IPS DF 4.7 (cell line): ENCODE results near the gene MTO1.
"Not testable (repeated sequence)": the region's sequence is repeated elsewhere in the genome, so short reads cannot be mapped to it uniquely, and the experiment has no call there.

Source experiments
- DNase-seq: peaks from one replicate; pipeline ENCODE4 v3.0.0-alpha.2; 2013; ENCODE audit warnings: low spot score; ENCODE audit errors: extremely low read depth

The MTO1 gene

DNA sequence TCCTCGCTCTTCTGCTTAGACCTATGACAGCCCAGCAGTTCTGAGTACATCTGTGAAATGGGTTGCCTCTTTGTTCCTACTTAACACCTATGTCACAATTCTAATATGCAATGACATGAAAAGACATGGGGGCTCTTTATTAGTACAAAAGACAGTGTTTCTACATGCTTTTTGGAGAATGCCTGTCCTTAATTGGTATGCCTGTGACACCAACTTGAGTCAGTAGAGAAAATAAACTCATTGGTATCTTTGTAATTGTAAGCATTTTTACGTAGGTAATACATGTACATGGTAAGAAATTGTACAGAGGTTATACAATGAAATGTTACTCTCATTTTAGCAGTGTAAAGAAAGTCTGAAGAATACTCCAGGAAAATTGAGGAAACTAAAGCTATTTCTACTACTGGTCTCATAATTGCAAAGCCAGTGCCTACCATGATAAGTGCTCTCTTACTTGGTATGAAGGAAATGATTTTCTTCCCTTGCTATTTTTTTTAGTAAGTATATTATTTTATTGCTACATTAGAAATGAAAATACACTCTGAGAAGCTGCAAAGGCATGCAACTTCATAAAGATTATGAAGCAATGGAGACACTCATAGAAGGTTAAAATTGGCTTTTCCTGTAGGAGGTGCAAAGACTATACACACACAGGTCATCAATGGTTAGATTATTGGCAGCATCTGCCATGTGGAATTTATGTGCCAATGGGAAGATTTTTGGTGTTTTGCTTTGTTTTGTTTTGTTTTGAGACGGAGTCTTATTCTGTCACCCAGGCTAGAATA, 64.2 kb downstream of the MTO1 start:
- no peak for DNase-seq

DNA sequence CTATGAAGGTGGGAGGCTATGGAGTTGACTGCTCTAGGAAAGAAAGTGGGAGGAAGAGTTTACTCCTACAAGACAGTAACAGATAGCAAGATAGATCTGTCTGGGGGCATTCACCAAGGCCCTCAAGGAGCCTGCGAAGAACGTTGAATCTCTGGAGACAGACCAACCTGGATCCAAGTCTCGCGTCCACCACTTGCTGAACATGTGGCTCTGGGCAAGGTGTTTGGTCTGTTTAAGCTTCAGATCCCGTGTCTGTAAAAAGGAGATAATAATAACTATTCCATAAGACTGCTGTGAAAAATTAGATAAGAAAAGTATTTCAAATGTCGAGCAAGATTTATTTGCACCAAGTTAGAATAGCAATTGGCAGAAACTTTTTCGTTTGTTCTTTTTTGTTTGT, 67.4 kb downstream of the MTO1 start:
- DNase-seq: no peak

DNA sequence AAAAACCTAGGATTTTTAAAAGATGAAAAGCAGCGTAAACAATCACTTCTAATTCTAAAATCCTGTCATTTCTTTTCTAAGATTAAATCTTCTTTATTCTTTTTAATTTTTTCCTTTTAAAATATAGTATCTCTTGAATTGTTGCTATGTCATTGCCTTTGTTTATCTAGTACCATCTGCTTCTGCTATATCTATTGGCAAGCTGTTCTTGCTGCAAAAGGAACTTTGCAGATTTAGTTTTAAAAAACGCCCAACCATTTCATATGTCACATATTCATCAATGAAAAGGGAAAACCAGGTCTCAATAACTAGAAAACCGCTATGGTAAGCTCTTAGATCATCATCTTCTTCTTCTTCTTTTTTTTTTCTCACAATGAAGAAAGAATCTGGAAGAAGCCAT, 70.8 kb downstream of the MTO1 start:
- no peak for DNase-seq

DNA sequence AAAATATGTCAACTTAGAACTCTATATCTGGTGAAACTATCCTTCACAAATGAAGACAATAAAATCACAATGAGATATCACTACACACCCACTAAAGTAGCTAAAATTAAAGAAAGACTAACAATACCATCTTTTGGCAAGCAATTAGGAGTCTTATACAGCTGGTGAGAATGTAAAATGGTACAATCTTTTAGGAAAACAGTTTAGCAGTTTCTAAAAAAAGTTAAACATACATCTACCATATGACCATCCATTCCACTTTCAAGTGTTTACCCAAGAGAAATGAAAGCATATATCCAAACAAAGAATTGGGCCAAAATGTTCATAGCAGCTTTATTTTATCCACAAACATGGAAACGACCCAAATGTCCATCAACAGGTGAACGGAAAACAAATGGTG, 73.1 kb downstream of the MTO1 start:
- DNase-seq: no peak

DNA sequence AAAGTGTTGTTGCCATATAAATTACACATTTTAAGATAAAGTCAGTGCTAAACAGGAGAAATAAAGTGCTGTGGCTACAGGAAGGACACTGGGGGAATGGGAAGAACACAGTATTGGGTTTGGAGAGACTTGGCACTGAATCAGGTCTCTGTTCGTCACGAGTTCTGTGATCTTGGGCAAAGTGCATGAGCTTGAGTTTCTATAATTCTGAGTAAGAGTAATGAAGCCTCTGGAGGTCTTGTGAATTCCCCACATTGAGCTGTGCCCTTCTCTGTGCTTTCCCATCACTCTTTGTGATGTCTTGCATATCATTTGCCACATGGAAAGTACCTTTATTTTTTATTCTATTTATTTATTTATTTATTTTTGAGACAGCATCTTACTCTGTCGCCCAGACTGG, 76.1 kb downstream of the MTO1 start:
- DNase-seq: no peak

DNA sequence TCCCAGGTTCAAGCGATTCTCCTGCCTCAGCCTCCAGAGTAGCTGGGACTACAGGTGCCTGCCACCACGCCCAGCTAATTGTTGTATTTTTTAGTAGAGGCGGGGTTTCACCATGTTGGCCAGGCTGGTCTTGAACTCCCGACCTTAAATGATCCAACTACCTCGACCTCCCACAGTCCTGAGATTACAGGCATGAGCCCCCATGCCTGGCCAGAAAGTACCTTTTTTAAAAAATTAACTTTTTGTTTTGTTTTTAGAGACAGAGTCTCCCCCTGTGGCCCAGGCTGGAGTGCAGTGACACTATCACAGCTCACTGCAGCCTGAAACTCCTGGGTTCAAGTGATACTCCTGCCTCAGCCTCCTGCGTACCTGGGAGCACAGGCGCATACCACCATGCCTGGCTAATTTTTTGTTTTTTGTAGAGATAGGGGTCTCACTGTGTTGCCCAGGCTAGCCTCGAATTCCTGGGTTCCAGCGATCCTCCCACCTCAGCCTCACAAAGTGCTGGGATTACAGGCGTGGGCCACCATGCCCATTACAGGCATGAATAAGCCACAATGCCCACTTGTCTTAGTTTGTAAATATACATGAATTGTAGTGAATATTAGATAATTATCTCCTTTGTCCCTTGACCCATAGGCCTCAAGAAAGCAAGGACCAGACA, 76.7 kb downstream of the MTO1 start:
- DNase-seq: no peak

DNA sequence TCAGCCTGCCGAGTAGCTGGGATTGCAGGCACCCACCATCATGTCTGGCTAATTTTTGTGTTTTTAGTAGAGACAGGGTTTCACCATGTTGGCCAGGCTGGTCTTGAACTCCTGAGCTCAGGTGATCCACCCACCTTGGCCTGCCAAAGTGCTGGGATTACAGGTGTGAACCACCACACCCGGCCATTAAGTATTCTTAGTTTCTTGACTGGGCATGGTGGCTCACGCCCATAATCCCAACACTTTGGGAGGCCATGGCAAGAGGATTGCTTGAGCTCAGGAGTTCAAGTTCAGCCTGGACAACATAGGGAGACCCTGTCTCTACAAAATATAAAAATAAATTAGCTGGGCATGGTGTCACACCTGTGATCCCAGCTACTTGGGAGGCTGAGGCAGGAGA, 80.9 kb downstream of the MTO1 start:
- not testable (repeated sequence) for DNase-seq

DNA sequence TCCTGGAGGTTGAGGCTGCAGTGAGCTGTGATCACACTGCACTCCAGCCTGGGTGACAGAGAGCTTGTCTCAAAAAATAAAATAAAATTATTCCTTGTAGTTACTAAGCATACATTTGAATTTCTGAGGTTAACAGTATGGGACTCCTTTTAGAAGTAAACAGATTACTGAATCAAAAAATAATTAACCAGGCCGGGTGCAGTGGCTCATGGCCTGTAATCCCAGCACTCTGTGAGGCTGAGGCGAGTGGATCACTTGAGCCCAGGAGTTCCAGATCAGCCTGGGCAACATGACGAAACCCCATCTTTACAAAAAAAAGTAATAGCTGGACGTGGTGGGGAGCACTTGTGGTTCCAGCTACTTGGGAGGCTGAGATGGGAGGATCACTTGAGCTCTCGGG, 81.4 kb downstream of the MTO1 start:
- DNase-seq: no peak

DNA sequence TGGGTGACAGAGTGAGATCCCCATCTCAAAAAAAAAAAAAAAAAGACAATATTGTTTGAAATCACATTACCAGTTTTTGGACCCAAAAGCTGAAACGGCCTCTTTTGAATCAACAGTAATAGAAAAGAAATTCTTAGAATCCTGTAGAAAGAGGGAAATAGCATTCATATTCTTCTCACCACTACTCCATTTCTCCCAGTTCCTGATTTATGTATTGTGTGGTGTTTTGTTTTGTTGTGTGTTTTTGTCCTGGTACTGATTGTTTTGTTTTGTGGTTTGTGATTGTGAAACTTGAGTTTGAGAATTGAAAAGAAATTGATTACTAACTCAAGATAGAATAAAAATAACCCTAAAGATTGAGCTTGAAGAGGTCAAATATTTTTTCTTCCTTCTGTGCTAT, 85.5 kb downstream of the MTO1 start:
- DNase-seq: no peak

DNA sequence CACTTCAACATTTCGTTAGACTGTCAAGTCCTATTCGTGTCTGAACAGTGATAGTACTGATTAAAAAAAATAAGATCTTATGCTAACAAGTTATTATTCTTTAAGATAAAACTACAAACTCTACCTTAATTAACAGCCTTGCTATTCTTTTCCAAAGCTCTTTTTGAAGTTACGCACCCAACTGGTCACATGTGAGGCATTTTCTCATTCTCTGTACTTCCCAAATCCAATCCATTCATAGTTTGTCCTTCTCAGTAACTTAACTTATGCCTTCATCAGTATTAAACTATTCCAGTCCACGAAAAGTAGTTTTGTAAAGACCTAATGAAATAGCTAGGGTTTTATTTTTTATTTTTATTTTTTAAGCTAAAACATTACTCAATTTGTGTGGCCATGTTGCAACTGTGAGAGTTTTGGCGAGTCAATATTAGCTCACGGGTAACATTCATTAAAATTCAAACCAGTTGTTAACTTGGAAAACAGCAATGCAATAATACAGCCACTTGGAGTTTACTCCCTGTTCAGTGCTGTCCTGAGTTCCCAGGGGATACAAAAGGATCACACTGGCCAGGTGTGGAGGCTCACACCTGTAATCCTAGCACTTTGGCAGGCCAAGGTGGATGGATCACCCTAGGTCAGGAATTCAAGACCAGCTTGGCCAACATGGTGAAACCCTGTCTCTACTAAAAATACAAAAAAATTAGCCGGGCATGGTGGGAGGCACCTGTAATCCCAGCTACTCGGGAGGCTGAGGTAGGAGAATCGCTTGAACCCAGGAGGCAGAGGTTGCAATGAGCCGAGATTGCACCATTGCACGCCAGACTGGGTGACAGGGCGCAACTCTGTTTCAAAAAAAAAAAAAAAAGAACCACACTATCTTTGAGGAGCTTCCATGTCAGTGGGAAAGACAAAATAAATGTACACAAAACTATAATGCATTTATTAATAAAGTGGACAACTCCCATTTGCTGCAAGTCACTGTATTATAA, 87.2 kb downstream of the MTO1 start:
- no peak for DNase-seq

DNA sequence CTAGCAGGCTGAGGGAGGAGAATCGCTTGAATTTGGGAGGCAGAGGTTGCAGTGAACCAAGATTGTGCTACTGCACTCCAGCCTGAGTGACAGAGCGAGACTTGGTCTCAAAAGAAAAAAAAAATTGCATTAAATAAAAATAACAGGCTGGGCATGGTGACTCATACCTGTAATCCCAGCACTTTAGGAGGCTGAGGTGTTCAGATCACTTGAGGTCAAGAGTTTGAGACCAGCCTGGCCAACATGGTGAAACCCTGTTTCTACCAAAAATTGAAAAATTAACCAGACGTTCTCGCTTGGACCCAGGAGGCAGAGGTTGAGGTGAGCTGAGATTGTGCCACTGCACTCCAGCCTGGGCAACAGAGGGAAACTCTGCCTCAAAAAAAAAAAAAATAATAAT, 89.6 kb downstream of the MTO1 start:
- DNase-seq: not testable (repeated sequence)

DNA sequence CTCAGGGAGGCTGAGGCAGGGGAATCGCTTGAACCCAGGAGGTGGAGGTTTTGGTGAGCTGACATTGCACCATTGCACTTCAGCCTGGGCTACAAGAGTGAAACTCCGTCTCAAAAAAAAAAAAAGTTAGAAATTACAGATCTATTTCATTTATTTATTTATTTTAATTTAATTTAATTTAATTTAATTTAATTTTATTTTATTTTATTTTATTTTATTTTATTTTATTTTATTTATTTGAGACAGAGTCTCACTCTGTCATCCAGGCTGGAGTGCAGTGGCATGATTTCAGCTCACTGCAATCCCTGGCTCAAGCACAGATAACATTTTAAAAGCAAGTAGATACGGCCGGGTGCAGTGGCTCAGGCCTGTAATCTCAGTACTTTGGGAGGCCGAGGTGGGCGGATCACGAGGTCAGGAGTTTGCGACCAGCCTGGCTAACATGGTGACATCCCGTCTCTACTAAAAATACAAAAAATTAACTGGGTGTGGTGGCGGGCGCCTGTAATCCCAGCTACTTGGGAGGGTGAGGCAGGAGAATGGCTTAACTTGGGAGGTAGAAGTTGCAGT, 93.9 kb downstream of the MTO1 start:
- not testable (repeated sequence) for DNase-seq

DNA sequence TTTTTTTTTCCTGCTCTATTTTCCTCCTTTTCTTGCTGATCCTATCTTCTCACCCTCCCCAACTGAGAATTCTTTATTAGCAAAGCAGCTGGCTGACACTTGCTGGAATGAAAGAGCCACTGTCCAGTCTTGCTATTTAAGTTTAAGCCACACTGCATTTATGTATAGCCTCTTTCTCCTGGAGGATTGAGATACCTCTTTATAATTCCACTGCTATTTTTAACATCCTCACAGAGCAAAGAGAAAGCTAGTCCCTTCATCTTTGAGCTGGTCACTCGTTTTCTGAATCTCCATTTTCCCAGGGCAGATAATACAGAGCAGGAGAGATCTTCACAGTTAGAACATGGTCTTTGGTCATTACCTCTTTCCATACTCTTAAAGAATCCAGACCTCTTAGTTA, 95.3 kb downstream of the MTO1 start:
- DNase-seq: no peak
